GM18519 (cell line): ENCODE results near the gene CDC6.

Experiments
- ATAC-seq: cut with Tn5 transposase; IDR thresholded peaks from one replicate; pipeline ENCODE4 v1.9.1; 2021; ENCODE audit warnings: mild to moderate bottlenecking, moderate library complexity; ENCODE audit not compliant: unreplicated experiment, low FRiP score

Gene CDC6

GRCh38 chr17:40349477-40349894 is 61.8 kb downstream of the CDC6 start:
- ATAC-seq, result no peak

- no peak for ATAC-seq
These were observed 62.4 kb downstream of the CDC6 start for GRCh38 chr17:40349895-40350688.

- no peak for ATAC-seq
These were observed 63.1 kb downstream of the CDC6 start for GRCh38 chr17:40350689-40351358.

- no peak for ATAC-seq
These were observed 63.9 kb downstream of the CDC6 start for GRCh38 chr17:40351359-40352236.

- no peak for ATAC-seq
These were observed 64.6 kb downstream of the CDC6 start for GRCh38 chr17:40352237-40352778.

- ATAC-seq, result no peak
These were observed 65.2 kb downstream of the CDC6 start for GRCh38 chr17:40352779-40353394.
